GM12878 (cell line): ENCODE data around the gene CATSPER2. TPM values are rescaled to one million over a fixed set of nuclear protein-coding genes. Genes with fewer than 3 reads are reported as not detected.
"Not testable (repeated sequence)": the region's sequence is repeated elsewhere in the genome, so short reads cannot be mapped to it uniquely, and the experiment has no call there.

Source experiments
- ATAC-seq: fragments of 200-7000 bp; cut with Tn5 transposase; 3 replicates; pipeline ENCODE4 v1.9.1; 2020; ENCODE audit warnings: mild to moderate bottlenecking, moderate library complexity
- BruUV-seq: library from RNA; stranded (reverse); fragments of 400-500 nt; replicated peaks from 2 replicates; lab custom pipeline; 2021; lab: Mats Ljungman, UMichigan
- CTCF ChIA-PET: fragments of 300-600 bp; sonication (Branson Sonifier 250); formaldehyde crosslinking; extraction: SDS; loops from one replicate; lab custom pipeline; 2021; ENCODE audit warnings: inconsistent platforms; lab: Yijun Ruan, JAX
- POLR2A ChIA-PET: fragments of 350-600 bp; formaldehyde crosslinking; extraction: SDS; loops from one replicate; lab custom pipeline; 2021; ENCODE audit warnings: inconsistent platforms; lab: Charles Lee
- RAD21 ChIA-PET: fragments of 300-600 bp; sonication (Branson Sonifier 250); formaldehyde crosslinking; loops from one replicate; lab custom pipeline; 2023; ENCODE audit warnings: antibody characterized with exemption; ENCODE audit not compliant: unreplicated experiment; lab: Charles Lee
- SMC1A ChIA-PET: fragments of 300-600 bp; sonication (Branson Sonifier 250); formaldehyde crosslinking; loops from one replicate; lab custom pipeline; 2023; ENCODE audit not compliant: unreplicated experiment, uncharacterized antibody; lab: Charles Lee
- DNase-seq: peaks from one replicate; pipeline ENCODE4 v3.0.0-alpha.2; 2011; ENCODE audit warnings: low read depth, low spot score
- FAIRE-seq: peaks from 3 replicates; lab custom pipeline; 2011; peaks lifted over from hg19 to GRCh38; lab: Jason Lieb, UNC
- H2AFZ ChIP-seq: 2 replicates; pipeline ENCODE4 v1.6.0; 2011; ENCODE audit warnings: low read depth, low read length, control low read depth; ENCODE audit not compliant: control insufficient read depth
- H3K27ac ChIP-seq: 2 replicates; pipeline ENCODE4 v1.5.1; 2011; ENCODE audit warnings: control low read depth; ENCODE audit not compliant: control insufficient read depth, insufficient read depth
- H3K27me3 ChIP-seq, 2 experiments: replicated peaks in 1 of 2; 2 replicates each; pipeline versions ENCODE4 v1.6.0 to v1.6.1; 2011; ENCODE audit warnings: low read length in 1 of 2; ENCODE audit not compliant: control insufficient read depth in 2 of 2, insufficient read depth in 2 of 2
- H3K36me3 ChIP-seq, 2 experiments: 2 replicates each; pipeline ENCODE4 v1.5.1; 2011; ENCODE audit warnings: low read length in 1 of 2; ENCODE audit not compliant: control insufficient read depth in 2 of 2, insufficient read depth in 2 of 2
- H3K4me1 ChIP-seq: 2 replicates; pipeline ENCODE4 v1.6.1; 2011; ENCODE audit warnings: mild to moderate bottlenecking, low read length, moderate library complexity, mixed read lengths; ENCODE audit not compliant: control insufficient read depth, insufficient read depth
- H3K4me2 ChIP-seq: 2 replicates; pipeline ENCODE4 v1.6.0; 2011; ENCODE audit warnings: control low read depth; ENCODE audit not compliant: control insufficient read depth, insufficient read depth
- H3K4me3 ChIP-seq: fragments of 200-600 bp; sonication (generic); 2 replicates; pipeline ENCODE4 v1.5.1; 2016
- H3K79me2 ChIP-seq: 2 replicates; pipeline ENCODE4 v1.6.0; 2011; ENCODE audit warnings: low read length; ENCODE audit not compliant: control insufficient read depth, insufficient read depth
- H3K9ac ChIP-seq: 2 replicates; pipeline ENCODE4 v1.8.0; 2011; ENCODE audit warnings: low read length, control low read depth, mixed read lengths; ENCODE audit not compliant: control insufficient read depth, insufficient read depth
- H3K9me3 ChIP-seq: replicated peaks from 3 replicates; pipeline ENCODE4 v1.5.1; 2011; ENCODE audit warnings: mild to moderate bottlenecking, low read length; ENCODE audit not compliant: control insufficient read depth, insufficient read depth
- H4K20me1 ChIP-seq: 2 replicates; pipeline ENCODE4 v1.6.0; 2011; ENCODE audit not compliant: control insufficient read depth, insufficient read depth
- WGBS: methylation state at CpG from one replicate; pipeline ENCODE4 v1.1.6; 2016; ENCODE audit warnings: low lambda C conversion rate; ENCODE audit not compliant: insufficient replicate concordance, insufficient coverage; ENCODE audit errors: missing lambda C conversion rate; 5-methylcytosine and 5-hydroxymethylcytosine counted together
- in situ Hi-C: fragments of 300-500 bp; cut with MboI; formaldehyde crosslinking; loops from 9 replicates; pipeline ENCODE4 v1.14.3; 2018; ENCODE audit warnings: mixed read lengths
- intact Hi-C: fragments of 100-400 bp; cut with micrococcal nuclease; formaldehyde crosslinking; loops from one replicate; pipeline ENCODE4 v1.14.2; 2022; ENCODE audit not compliant: unreplicated experiment
- polyA plus RNA-seq, 11 experiments: library from polyadenylated mRNA; depleted of rRNA in 4 of 11; unstranded in 6 of 11; stranded (reverse) in 5 of 11; fragments of >200 nt; fragmentation: Nextera tagmentation in 4 of 11; fragmentation: Illumina TruSeq in 1 of 11; extraction: Ambion mirVana in 4 of 11; extraction: Trizol in 1 of 11; gene quantifications; 1 replicate in 1 of 11; 2 replicates in 10 of 11; pipeline versions ENCODE4 v1.2.1 to v1.2.3, GENCODE V29; 2011 to 2016; ENCODE audit warnings: inconsistent platforms in 2 of 11, missing spikeins in 2 of 11, low read depth in 1 of 11
- total RNA-seq, 4 experiments: library from RNA; depleted of rRNA in 3 of 4; stranded (reverse); fragments of >200 nt in 3 of 4; fragmentation: Illumina TruSeq in 1 of 4; extraction: Trizol in 1 of 4; gene quantifications; 2 replicates each; pipeline versions ENCODE4 v1.2.1 to v1.2.3, GENCODE V29; 2013 to 2021

CATSPER2 gene
- total and polyA plus RNA-seq, 10 of the 15 experiments (the other 5 are each of a cell fraction or from before 2014, with no cell fraction given) = 0.64 to 7.2 (median 2.5) TPM

DNA sequence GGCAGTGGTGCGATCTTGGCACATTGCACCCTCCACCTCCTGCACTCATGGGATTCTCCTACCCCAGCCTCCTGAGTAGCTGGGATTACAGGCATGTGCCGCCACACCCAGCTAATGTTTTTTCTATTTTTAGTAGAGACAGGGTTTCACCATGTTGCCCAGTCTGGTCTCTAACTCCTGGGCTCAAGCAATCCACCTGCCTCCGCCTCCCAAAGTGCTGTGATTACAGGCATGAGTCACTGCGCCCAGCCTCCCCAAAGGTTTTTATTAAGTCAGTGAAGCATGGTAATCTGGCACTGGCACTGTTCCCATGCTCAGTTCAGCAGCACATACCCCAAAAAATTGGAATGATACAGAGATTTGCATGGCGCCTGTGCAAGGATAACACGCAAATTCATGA is 46.4 kb downstream of the CATSPER2 start:
- H2AFZ ChIP-seq, RAD21 ChIA-PET, intact Hi-C loops, FAIRE-seq, H3K27ac ChIP-seq, H3K4me2 ChIP-seq, H3K27me3 ChIP-seq, CTCF ChIA-PET, H3K9ac ChIP-seq, H3K4me3 ChIP-seq, BruUV-seq, H3K9me3 ChIP-seq, ATAC-seq, H3K36me3 ChIP-seq, SMC1A ChIA-PET, H3K4me1 ChIP-seq, H3K79me2 ChIP-seq, H4K20me1 ChIP-seq, DNase-seq: not testable (repeated sequence)
- in situ Hi-C loops = loop anchor here (10.0 kb wide), 1 partner anchor 67 kb away; no protein-coding TSS in a partner anchor
- POLR2A ChIA-PET = interaction anchor here (0.6 kb wide), 1 partner anchor 421 kb away, joined by 3 read pairs; no protein-coding TSS in a partner anchor
- WGBS = 60% methylated on average over 6 of the region's 6 CpGs

DNA sequence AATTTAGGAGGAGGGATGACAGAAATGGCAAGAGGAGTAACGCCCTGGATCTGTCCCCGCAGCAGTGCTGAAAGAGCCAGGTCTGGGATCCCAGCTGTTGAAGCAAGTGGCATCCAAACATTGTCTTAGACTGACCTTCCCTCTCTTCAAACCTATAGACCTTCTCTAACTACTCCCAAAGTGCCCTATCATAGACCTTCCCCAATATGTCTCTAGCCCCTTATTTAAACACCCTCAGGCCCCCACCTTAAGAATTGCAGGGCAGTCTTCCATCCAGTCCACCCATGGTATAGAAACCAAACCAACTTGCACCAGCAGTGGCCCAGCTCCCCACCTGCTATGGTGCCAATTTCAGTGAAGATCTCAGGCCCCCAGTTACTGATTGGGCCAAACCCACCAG is 48.4 kb downstream of the CATSPER2 start:
- RAD21 ChIA-PET, H2AFZ ChIP-seq, H3K27me3 ChIP-seq, BruUV-seq, H3K36me3 ChIP-seq, H3K4me2 ChIP-seq, SMC1A ChIA-PET, H3K4me3 ChIP-seq, H3K9ac ChIP-seq, CTCF ChIA-PET, FAIRE-seq, intact Hi-C loops, H3K27ac ChIP-seq, POLR2A ChIA-PET, H4K20me1 ChIP-seq, H3K4me1 ChIP-seq, H3K79me2 ChIP-seq, DNase-seq, ATAC-seq, H3K9me3 ChIP-seq: not testable (repeated sequence)
- no CpG with 5 or more reads among the region's 2 CpGs for WGBS
- in situ Hi-C loops = loop anchor here (10.0 kb wide), 1 partner anchor 65 kb away; no protein-coding TSS in a partner anchor

DNA sequence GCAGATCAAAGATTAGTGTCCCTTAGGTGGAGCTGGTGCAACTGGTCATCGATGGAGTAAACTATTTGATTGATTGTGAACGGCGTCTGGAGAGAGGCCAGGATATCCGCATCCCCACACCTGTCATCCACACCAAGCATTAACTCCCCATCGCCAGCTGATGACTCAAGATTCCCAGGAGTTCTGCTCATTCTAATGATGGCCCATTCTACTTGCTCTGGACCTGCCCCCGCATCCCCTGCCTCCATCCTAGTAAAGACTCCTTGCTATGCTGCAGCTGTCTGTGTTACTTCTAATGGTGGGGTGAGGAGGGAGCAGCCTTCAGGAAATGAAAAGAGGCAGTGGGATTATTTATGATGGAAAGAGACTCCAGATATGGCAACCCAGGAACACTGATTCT is 49.5 kb downstream of the CATSPER2 start:
- in situ Hi-C loops, H4K20me1 ChIP-seq, H3K4me1 ChIP-seq, H3K9me3 ChIP-seq, BruUV-seq, H3K36me3 ChIP-seq, H2AFZ ChIP-seq, H3K9ac ChIP-seq, CTCF ChIA-PET, H3K27ac ChIP-seq, RAD21 ChIA-PET, SMC1A ChIA-PET, DNase-seq, H3K4me3 ChIP-seq, intact Hi-C loops, H3K27me3 ChIP-seq, ATAC-seq, FAIRE-seq, POLR2A ChIA-PET, H3K79me2 ChIP-seq, H3K4me2 ChIP-seq: not testable (repeated sequence)
- WGBS = 41% methylated on average over 6 of the region's 6 CpGs

DNA sequence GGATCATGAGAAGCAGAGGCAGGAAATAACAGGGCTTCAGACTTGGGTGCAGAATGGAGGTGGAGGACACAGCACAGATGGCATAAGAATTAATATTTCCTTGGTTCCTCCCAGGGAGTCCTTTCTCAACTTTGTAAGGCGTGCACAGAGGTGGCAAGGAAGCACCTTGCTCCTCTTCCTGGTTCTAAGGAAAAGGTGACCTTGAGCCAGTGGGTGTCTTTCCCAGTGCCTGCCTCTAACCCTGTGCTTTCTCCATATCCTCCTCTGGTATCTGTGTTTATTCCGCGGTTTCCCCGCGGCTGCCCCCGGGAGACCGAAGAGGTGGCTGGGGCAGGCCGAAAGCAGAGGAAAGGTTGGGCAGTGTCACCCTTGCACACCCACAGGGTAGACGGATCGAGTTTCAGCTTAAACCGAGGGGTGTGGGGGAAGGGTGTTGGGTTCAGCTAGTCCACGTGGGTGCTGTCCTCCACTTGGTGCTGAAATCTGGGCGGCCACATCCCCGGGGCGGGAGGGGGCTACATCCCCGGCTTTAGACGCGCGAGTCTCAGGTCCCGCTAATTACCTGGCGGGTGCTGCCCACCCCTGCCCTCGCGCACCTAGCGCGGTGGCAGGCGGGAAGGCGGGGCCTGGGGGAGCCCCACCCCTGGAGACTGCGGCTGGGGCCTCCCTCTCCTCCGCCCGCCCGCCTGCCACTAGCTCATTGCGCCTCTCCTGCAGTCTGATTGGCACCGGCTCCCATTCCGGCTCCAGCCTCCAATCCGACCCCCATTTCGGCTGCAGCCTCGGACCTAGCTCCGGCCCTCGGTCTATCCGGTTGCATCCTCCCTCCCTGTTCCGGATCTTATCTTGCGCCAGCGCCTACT is 55.1 kb downstream of the CATSPER2 start, which contains the start of gene CKMT1B:
TSS of gene CKMT1B (plus strand) at position 700 of the 863 bp plus-strand sequence. CDS start 192 bp downstream, outside the sequence.
- 0 out of 3 replicates have a peak, but pooled peaks have one; percentile 6 for ATAC-seq
- H4K20me1 ChIP-seq, intact Hi-C loops, BruUV-seq, FAIRE-seq, H3K27ac ChIP-seq, H3K79me2 ChIP-seq, CTCF ChIA-PET, H3K4me1 ChIP-seq, RAD21 ChIA-PET, H3K9ac ChIP-seq, H3K36me3 ChIP-seq, H3K4me3 ChIP-seq, H3K27me3 ChIP-seq, in situ Hi-C loops, POLR2A ChIA-PET, H3K9me3 ChIP-seq, SMC1A ChIA-PET, H2AFZ ChIP-seq, DNase-seq, H3K4me2 ChIP-seq: not testable (repeated sequence)
- WGBS = no CpG with 5 or more reads among the region's 43 CpGs
